GM19043 (cell line): ENCODE data around the gene OR4C46.
"Not testable (repeated sequence)": the region's sequence is repeated elsewhere in the genome, so short reads cannot be mapped to it uniquely, and the experiment has no call there.

ENCODE experiments used
- ATAC-seq: cut with Tn5 transposase; IDR thresholded peaks from one replicate; pipeline ENCODE4 v1.9.1; 2021; ENCODE audit warnings: low read depth; ENCODE audit not compliant: unreplicated experiment

OR4C46 gene

GRCh38 chr11:54603898-54604297 is at the start of gene OR4C46:
TSS of gene OR4C46 (minus strand) at chr11:54603998. CDS start at chr11:54603998, 0 bp downstream.
- no peak for ATAC-seq

- not testable (repeated sequence) for ATAC-seq
These were observed 41.8 kb upstream of the OR4C46 start for GRCh38 chr11:54645606-54646005.

GRCh38 chr11:54561439-54561838 is 42.4 kb downstream of the OR4C46 start:
- not testable (repeated sequence) for ATAC-seq

- ATAC-seq: no peak
These were observed 44.9 kb downstream of the OR4C46 start for GRCh38 chr11:54558919-54559318.

DNA sequence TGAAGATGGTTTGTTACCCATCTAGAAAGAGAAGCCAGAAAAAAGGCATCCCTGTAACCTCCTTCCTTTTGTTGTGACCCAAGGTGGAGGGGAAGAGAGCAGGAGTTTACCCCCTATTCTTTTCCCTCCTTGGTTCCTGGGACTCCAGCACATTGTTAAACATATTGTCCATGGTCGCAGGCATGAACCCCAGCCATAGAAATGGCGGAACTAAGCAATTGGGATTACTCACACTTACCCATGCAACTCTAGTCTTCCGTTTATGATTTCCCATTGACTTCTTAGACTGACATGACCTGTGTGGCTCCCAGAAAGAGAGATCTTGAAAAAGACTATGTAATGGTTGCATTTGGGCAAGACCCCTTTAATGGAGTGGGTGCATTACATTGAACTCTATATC is 45.4 kb downstream of the OR4C46 start:
- no peak for ATAC-seq
